Endothelial cell of umbilical vein (primary cell): Measurements from ENCODE around the gene ST13.

Source experiments
- CTCF ChIP-seq, 2 donors: IDR thresholded peaks; 1 replicate in 1 of 2; 2 replicates in 1 of 2; pipeline ENCODE4 v1.5.1; 2011; ENCODE audit warnings: low read length in 2 of 2, mild to moderate bottlenecking in 2 of 2, moderate library complexity in 2 of 2, control low read depth in 1 of 2, inconsistent platforms in 1 of 2, low read depth in 1 of 2; ENCODE audit not compliant: insufficient read depth in 1 of 2; ENCODE audit errors: extremely low read depth in 1 of 2
- EZH2 ChIP-seq: IDR thresholded peaks from 2 replicates; pipeline ENCODE4 v1.6.1; 2012; ENCODE audit warnings: borderline replicate concordance, low read depth, mild to moderate bottlenecking, moderate library complexity, low read length, inconsistent platforms; ENCODE audit not compliant: severe bottlenecking
- GATA2 ChIP-seq: IDR thresholded peaks from 2 replicates; pipeline ENCODE4 v1.7.0; 2011; ENCODE audit warnings: low read depth, mild to moderate bottlenecking, moderate library complexity, mixed read lengths, low read length; ENCODE audit not compliant: insufficient read length, insufficient read depth
- POLR2A ChIP-seq: IDR thresholded peaks from 2 replicates; pipeline ENCODE4 v1.6.1; 2012; ENCODE audit warnings: low read depth, mild to moderate bottlenecking, control low read depth, low read length

- TF ChIP-seq CTCF (IDR thresholded peaks at IDR 0.05; ENCODE audit: extremely low read depth in 1 of 2, insufficient read depth in 1 of 2, low read depth in 1 of 2, low read length in 2 of 2) (no peak), GATA2 (no peak), EZH2 (no peak), POLR2A (no peak)
Measured at GRCh38 chr22:40782521-40782920, 73.9 kb downstream of the ST13 start.
